ENCODE data around the gene SPATA2. TPM values are rescaled to one million over a fixed set of nuclear protein-coding genes. Genes with fewer than 3 reads are reported as not detected.

SPATA2 gene
- total RNA-seq, 1 experiment from 2014 or later = 8.3 TPM

DNA sequence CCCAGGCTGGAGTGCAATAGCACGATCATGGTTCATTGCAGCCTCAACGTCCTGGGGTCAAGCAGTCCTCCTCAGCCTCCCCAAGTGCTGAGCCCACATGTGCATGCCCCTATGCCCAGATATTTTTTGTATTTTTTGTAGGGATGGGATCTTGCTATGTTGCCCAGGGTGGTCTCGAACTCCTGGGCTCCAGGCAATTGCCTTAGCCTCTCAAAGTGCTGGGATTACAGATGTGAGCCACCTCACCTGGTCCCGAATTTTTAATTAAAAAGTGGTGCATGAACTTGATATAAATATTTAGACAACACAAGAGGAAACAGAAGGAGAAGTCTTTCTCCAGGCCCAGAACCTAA lies 13.8 kb upstream of the SPATA2 start:
- TF ChIP-seq SIN3A (IDR thresholded peaks at IDR 0.05; ENCODE audit: borderline replicate concordance, insufficient read depth, low read depth, low read length) (no peak), TCF7L2 (IDR thresholded peaks at IDR 0.05; ENCODE audit: low read depth, low read length) (no peak), POLR2AphosphoS5 (IDR thresholded peaks at IDR 0.05; ENCODE audit: low read depth, low read length) (no peak)
- TF ChIP-seq, protein P1, sequence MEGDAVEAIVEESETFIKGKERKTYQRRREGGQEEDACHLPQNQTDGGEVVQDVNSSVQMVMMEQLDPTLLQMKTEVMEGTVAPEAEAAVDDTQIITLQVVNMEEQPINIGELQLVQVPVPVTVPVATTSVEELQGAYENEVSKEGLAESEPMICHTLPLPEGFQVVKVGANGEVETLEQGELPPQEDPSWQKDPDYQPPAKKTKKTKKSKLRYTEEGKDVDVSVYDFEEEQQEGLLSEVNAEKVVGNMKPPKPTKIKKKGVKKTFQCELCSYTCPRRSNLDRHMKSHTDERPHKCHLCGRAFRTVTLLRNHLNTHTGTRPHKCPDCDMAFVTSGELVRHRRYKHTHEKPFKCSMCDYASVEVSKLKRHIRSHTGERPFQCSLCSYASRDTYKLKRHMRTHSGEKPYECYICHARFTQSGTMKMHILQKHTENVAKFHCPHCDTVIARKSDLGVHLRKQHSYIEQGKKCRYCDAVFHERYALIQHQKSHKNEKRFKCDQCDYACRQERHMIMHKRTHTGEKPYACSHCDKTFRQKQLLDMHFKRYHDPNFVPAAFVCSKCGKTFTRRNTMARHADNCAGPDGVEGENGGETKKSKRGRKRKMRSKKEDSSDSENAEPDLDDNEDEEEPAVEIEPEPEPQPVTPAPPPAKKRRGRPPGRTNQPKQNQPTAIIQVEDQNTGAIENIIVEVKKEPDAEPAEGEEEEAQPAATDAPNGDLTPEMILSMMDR (IDR thresholded peaks at IDR 0.05) = no peak
- TF ChIP-seq, protein P2, sequence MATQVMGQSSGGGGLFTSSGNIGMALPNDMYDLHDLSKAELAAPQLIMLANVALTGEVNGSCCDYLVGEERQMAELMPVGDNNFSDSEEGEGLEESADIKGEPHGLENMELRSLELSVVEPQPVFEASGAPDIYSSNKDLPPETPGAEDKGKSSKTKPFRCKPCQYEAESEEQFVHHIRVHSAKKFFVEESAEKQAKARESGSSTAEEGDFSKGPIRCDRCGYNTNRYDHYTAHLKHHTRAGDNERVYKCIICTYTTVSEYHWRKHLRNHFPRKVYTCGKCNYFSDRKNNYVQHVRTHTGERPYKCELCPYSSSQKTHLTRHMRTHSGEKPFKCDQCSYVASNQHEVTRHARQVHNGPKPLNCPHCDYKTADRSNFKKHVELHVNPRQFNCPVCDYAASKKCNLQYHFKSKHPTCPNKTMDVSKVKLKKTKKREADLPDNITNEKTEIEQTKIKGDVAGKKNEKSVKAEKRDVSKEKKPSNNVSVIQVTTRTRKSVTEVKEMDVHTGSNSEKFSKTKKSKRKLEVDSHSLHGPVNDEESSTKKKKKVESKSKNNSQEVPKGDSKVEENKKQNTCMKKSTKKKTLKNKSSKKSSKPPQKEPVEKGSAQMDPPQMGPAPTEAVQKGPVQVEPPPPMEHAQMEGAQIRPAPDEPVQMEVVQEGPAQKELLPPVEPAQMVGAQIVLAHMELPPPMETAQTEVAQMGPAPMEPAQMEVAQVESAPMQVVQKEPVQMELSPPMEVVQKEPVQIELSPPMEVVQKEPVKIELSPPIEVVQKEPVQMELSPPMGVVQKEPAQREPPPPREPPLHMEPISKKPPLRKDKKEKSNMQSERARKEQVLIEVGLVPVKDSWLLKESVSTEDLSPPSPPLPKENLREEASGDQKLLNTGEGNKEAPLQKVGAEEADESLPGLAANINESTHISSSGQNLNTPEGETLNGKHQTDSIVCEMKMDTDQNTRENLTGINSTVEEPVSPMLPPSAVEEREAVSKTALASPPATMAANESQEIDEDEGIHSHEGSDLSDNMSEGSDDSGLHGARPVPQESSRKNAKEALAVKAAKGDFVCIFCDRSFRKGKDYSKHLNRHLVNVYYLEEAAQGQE (IDR thresholded peaks at IDR 0.05; ENCODE audit: insufficient read depth in 1 of 2, low read depth in 2 of 2, low read length in 1 of 2) = no peak
- no peak for DNase-seq (ENCODE audit: low read depth, low spot score)
- H3K4me3 ChIP-seq (ENCODE audit: low read depth in 2 of 2, low read length in 2 of 2) = no peak overlapping the region
- POLR2A ChIA-PET = interaction anchor here (0.6 kb wide), 1 partner anchor 13 kb away, joined by 10 read pairs; no protein-coding TSS in a partner anchor
- no peaks in the 10 kb centered on the region for H3K9me3 ChIP-seq (ENCODE audit: control insufficient read depth, insufficient read depth, low read depth, low read length)
- no TSS peak for BruUV-seq (replicated peaks)
- intact Hi-C loops (cut with micrococcal nuclease; ENCODE audit: unreplicated experiment) = no loop called here
- CTCF ChIA-PET = no interaction called here
- H3K36me3 ChIP-seq (ENCODE audit: control insufficient read depth, insufficient read depth, low read length) = no peaks in the 10 kb centered on the region
- no peak for ATAC-seq
- H3K27me3 ChIP-seq (ENCODE audit: control insufficient read depth, insufficient read depth, low read length) = no peaks in the 10 kb centered on the region
- H3K27ac ChIP-seq (ENCODE audit: low read length) = no peak overlapping the region
- no peaks in the 10 kb centered on the region for H3K4me1 ChIP-seq (ENCODE audit: control insufficient read depth, insufficient read depth, low read length)
- in situ Hi-C loops (cut with HindIII; ENCODE audit: low pct_unique_long_range_greater_than_20kb, low sequenced_read_pairs) = no loop called here

DNA sequence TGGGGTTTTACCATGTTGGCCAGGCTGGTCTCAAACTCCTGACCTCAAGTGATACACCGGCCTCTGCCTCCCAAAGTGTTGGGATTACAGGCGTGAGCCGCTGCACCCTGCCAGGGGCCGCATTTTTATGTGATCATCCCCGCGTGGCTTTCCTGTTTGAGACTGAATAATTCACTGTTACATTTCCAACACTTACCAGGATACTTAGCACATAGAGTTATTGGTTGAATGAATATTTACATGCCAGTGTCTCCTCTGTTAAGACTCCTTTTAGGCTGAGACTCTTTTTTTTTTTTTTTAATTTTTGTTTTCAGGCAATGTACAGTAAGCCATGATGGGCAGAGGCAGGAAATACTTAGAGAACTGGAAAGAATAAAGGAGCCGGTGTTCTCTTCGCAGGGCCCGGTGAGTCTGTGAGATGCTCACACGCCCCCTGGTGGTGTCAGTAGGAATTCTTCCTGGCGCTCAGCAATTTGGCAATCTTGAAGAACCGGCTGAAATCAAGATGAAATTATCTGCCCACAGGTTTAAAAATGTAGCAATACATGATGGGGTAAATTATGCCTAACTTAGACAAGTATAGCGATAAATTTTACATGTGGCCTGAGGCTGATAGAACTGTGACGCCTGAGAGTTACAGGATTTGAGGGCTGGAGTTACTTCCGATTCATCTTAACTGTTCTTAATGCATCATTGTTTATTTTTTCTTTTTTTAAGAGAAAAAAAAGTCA lies 13.2 kb upstream of the SPATA2 start:
- intact Hi-C loops (cut with micrococcal nuclease; ENCODE audit: unreplicated experiment) (no loop called here), in situ Hi-C loops (cut with HindIII; ENCODE audit: low pct_unique_long_range_greater_than_20kb, low sequenced_read_pairs) (no loop called here)
- H3K4me1 ChIP-seq (ENCODE audit: control insufficient read depth, insufficient read depth, low read length) = no peaks in the 10 kb centered on the region
- H3K4me3 ChIP-seq (ENCODE audit: low read depth in 2 of 2, low read length in 2 of 2) = no peak overlapping the region
- H3K36me3 ChIP-seq (ENCODE audit: control insufficient read depth, insufficient read depth, low read length) = no peaks in the 10 kb centered on the region
- POLR2A ChIA-PET = interaction anchor here (0.6 kb wide), 1 partner anchor 12 kb away, joined by 10 read pairs; no protein-coding TSS in a partner anchor
- peak; percentile 62 for DNase-seq (ENCODE audit: low read depth, low spot score)
- no peaks in the 10 kb centered on the region for H3K27me3 ChIP-seq (ENCODE audit: control insufficient read depth, insufficient read depth, low read length)
- no TSS peak for BruUV-seq (replicated peaks)
- CTCF ChIA-PET = no interaction called here
- no peak overlapping the region for H3K27ac ChIP-seq (ENCODE audit: low read length)
- ATAC-seq = peak; percentile 94
- TF ChIP-seq, protein P2 (IDR thresholded peaks at IDR 0.05; ENCODE audit: insufficient read depth in 1 of 2, low read depth in 2 of 2, low read length in 1 of 2) = no peak
- TF ChIP-seq, protein P1 (IDR thresholded peaks at IDR 0.05) = peak; percentile 97
- peak; percentile 73 for TF ChIP-seq TCF7L2 (IDR thresholded peaks at IDR 0.05; ENCODE audit: low read depth, low read length)
- H3K9me3 ChIP-seq (ENCODE audit: control insufficient read depth, insufficient read depth, low read depth, low read length) = no peaks in the 10 kb centered on the region

All from Panc1 (cell line).